ENCODE measurements around the gene GLYATL3.

- TF ChIP-seq, protein P1, sequence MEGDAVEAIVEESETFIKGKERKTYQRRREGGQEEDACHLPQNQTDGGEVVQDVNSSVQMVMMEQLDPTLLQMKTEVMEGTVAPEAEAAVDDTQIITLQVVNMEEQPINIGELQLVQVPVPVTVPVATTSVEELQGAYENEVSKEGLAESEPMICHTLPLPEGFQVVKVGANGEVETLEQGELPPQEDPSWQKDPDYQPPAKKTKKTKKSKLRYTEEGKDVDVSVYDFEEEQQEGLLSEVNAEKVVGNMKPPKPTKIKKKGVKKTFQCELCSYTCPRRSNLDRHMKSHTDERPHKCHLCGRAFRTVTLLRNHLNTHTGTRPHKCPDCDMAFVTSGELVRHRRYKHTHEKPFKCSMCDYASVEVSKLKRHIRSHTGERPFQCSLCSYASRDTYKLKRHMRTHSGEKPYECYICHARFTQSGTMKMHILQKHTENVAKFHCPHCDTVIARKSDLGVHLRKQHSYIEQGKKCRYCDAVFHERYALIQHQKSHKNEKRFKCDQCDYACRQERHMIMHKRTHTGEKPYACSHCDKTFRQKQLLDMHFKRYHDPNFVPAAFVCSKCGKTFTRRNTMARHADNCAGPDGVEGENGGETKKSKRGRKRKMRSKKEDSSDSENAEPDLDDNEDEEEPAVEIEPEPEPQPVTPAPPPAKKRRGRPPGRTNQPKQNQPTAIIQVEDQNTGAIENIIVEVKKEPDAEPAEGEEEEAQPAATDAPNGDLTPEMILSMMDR (IDR thresholded peaks at IDR 0.05) = no peak
- TF ChIP-seq POLR2A (IDR thresholded peaks at IDR 0.05) = no peak
- TF ChIP-seq EP300 (IDR thresholded peaks at IDR 0.05) = no peak
Observed at GRCh38 chr6:49541210-49541724, 41.5 kb downstream of the GLYATL3 start.
